Suprapubic skin (tissue), 3 donors: ENCODE data around the gene HNRNPA2B1.

Source experiments
- POLR2A ChIP-seq, 2 donors: fragments of 450-650 bp; IDR thresholded peaks; one replicate each; pipeline ENCODE4 v1.6.1; 2017; ENCODE audit warnings: antibody characterized with exemption in 2 of 2, mild to moderate bottlenecking in 2 of 2, moderate library complexity in 2 of 2
- TF ChIP-seq, protein P1 (sequence below), 2 donors: fragments of 200-600 bp in 1 of 2; fragments of 450-650 bp in 1 of 2; sonication (generic) in 1 of 2; IDR thresholded peaks; one replicate each; pipeline ENCODE4 v1.5.1; 2016 to 2019; ENCODE audit warnings: antibody characterized with exemption in 2 of 2, mild to moderate bottlenecking in 1 of 2, moderate library complexity in 1 of 2

DNA sequence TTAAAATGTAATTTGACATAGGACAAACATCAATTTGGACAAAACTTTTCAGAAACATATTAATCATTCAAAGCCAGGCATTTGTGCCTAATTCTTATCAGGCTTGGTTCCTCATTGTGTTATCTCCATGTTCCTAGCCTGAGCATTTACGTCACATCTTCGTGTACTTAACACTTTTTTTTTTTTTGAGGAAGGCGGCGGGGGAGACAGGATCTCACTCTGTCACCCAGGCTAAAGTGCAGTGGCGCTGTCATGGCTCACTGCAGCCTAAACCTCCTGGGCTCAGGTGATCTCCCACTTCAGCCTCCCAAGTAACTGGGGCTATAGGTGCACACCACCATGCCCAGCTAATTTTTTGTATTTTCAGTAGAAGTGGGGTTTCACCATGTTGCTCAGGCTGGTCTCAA is 19.8 kb downstream of the HNRNPA2B1 start:
- TF ChIP-seq, protein P1, sequence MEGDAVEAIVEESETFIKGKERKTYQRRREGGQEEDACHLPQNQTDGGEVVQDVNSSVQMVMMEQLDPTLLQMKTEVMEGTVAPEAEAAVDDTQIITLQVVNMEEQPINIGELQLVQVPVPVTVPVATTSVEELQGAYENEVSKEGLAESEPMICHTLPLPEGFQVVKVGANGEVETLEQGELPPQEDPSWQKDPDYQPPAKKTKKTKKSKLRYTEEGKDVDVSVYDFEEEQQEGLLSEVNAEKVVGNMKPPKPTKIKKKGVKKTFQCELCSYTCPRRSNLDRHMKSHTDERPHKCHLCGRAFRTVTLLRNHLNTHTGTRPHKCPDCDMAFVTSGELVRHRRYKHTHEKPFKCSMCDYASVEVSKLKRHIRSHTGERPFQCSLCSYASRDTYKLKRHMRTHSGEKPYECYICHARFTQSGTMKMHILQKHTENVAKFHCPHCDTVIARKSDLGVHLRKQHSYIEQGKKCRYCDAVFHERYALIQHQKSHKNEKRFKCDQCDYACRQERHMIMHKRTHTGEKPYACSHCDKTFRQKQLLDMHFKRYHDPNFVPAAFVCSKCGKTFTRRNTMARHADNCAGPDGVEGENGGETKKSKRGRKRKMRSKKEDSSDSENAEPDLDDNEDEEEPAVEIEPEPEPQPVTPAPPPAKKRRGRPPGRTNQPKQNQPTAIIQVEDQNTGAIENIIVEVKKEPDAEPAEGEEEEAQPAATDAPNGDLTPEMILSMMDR (IDR thresholded peaks at IDR 0.05): no peak
- TF ChIP-seq POLR2A (IDR thresholded peaks at IDR 0.05): no peak
